H1 (cell line): ENCODE measurements around the gene MYRF.

Source experiments
- ASH2L ChIP-seq: fragments of 200-600, 300-600 bp; sonication (generic); IDR thresholded peaks from one replicate; pipeline ENCODE4 v1.7.1; 2017; ENCODE audit warnings: low read length
- CTCF ChIP-seq, 3 experiments: IDR thresholded peaks; 1 replicate in 2 of 3; 2 replicates in 1 of 3; pipeline versions ENCODE4 v1.5.1 to v1.6.1; 2011; ENCODE audit warnings: low read length in 3 of 3, mild to moderate bottlenecking in 3 of 3, inconsistent platforms in 2 of 3, low read depth in 1 of 3, moderate library complexity in 1 of 3; ENCODE audit not compliant: insufficient read depth in 1 of 3; ENCODE audit errors: control extremely low read depth in 1 of 3
- EZH2 ChIP-seq: fragments of 200-600 bp; sonication (generic); IDR thresholded peaks from 2 replicates; pipeline ENCODE4 v1.7.1; 2012; ENCODE audit warnings: low read depth, mild to moderate bottlenecking, moderate library complexity, low read length, inconsistent platforms; ENCODE audit not compliant: severe bottlenecking
- FOSL1 ChIP-seq: IDR thresholded peaks from 2 replicates; pipeline ENCODE4 v1.6.1; 2011; ENCODE audit warnings: mild to moderate bottlenecking, low read depth, low read length, moderate library complexity; ENCODE audit not compliant: insufficient read depth
- POLR2A ChIP-seq, 2 experiments: IDR thresholded peaks; 1 replicate in 1 of 2; 2 replicates in 1 of 2; pipeline ENCODE4 v1.6.1; 2011; ENCODE audit warnings: low read depth in 2 of 2, low read length in 2 of 2, mild to moderate bottlenecking in 2 of 2; ENCODE audit errors: control extremely low read depth in 1 of 2
- TAF1 ChIP-seq: IDR thresholded peaks from 2 replicates; pipeline ENCODE4 v1.6.1; 2011; ENCODE audit warnings: mild to moderate bottlenecking, low read depth, low read length
- USF2 ChIP-seq: IDR thresholded peaks from 2 replicates; pipeline ENCODE4 v1.6.1; 2011; ENCODE audit warnings: low read length, improper control_type of control experiment
- YY1 ChIP-seq: IDR thresholded peaks from 2 replicates; pipeline ENCODE4 v1.6.1; 2011; ENCODE audit warnings: low read depth, mild to moderate bottlenecking, low read length
- ZNF274 ChIP-seq: IDR thresholded peaks from 2 replicates; pipeline ENCODE4 v1.7.0; 2012; ENCODE audit warnings: low read length, borderline replicate concordance; ENCODE audit errors: extremely low read depth

DNA sequence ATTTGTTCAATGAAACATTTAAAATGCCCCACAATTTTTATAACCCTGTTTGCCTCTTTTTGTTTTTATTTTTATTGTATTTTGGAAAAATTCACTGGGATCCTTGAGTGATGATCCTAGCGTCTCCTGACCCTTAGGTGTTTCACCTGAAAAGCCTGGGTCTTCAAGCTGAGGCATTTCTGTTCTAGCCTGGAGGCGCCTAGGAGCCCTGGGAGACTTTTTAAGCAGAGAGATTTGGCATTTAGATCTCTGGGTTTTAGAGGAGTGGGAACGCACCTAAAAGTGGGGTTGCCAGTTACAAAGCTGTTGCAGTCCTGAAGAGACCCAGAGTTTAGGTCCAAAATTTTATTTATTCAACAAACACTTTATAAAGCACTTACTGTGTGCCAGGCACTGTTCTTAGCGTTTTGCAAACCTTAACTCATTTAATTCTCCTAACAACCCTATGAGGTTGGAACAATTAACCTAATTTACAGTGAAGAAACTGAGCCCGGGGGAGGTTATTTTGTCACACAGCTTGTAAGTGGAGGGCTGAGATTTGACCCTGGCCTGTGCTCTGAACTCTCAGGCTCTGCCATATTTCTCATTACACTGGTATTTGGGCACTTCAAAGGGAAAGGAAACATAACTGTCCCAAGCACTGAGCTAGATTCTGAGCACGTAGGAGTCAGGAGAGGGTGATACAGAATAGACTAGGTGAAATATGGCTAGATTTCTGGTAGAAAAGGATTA is 65.2 kb downstream of the MYRF start:
- TF ChIP-seq YY1: no peak
- no peak for TF ChIP-seq CTCF (IDR thresholded peaks at IDR 0.05; ENCODE audit: control extremely low read depth in 1 of 3, insufficient read depth in 1 of 3, low read depth in 1 of 3, low read length in 3 of 3)
- TF ChIP-seq POLR2A (IDR thresholded peaks at IDR 0.05; ENCODE audit: control extremely low read depth in 1 of 2, low read depth in 2 of 2, low read length in 2 of 2): no peak
- TF ChIP-seq ZNF274: no peak
- no peak for TF ChIP-seq USF2
- TF ChIP-seq ASH2L: no peak
- no peak for TF ChIP-seq FOSL1
- TF ChIP-seq TAF1: no peak
- TF ChIP-seq EZH2: no peak
